HepG2 (cell line): ENCODE measurements around the gene GAL3ST1. TPM values are rescaled to one million over a fixed set of nuclear protein-coding genes. Genes with fewer than 3 reads are reported as not detected.

ENCODE experiments used
- ATF1 ChIP-seq: IDR thresholded peaks from 2 replicates; pipeline ENCODE4 v1.6.1; 2016; ENCODE audit warnings: mild to moderate bottlenecking, control low read depth
- ELF3 ChIP-seq: IDR thresholded peaks from 2 replicates; pipeline ENCODE4 v1.6.1; 2016; ENCODE audit warnings: missing genetic modification reagents, missing compliant biosample characterization
- HOXD1 ChIP-seq: sonication (generic); formaldehyde crosslinking; IDR thresholded peaks from 2 replicates; pipeline ENCODE4 v1.5.0; 2020; ENCODE audit warnings: missing genetic modification reagents
- KDM6A ChIP-seq: IDR thresholded peaks from 2 replicates; pipeline ENCODE4 v1.6.1; 2016; ENCODE audit warnings: low read depth
- NCOA5 ChIP-seq: sonication (generic); formaldehyde crosslinking; IDR thresholded peaks from 2 replicates; pipeline ENCODE4 v1.4.0; 2020; ENCODE audit warnings: missing genetic modification reagents
- RXRA ChIP-seq: sonication (generic); formaldehyde crosslinking; IDR thresholded peaks from 2 replicates; pipeline ENCODE4 v1.5.1; 2020; ENCODE audit warnings: missing genetic modification reagents
- TEAD3 ChIP-seq: optimal IDR thresholded peaks from 2 replicates; pipeline ENCODE3; 2016; ENCODE audit warnings: borderline replicate concordance
- TGIF2 ChIP-seq: IDR thresholded peaks from 2 replicates; pipeline ENCODE4 v1.6.1; 2016; ENCODE audit warnings: control low read depth, missing compliant biosample characterization
- ZMYM4 ChIP-seq: sonication (generic); formaldehyde crosslinking; IDR thresholded peaks from 2 replicates; pipeline ENCODE4 v1.8.1; 2023; ENCODE audit warnings: mild to moderate bottlenecking, missing genetic modification reagents
- ZNF10 ChIP-seq: sonication (generic); formaldehyde crosslinking; IDR thresholded peaks from 2 replicates; pipeline ENCODE4 v1.4.0; 2020; ENCODE audit warnings: mild to moderate bottlenecking, low read depth, missing genetic modification reagents, borderline replicate concordance
- ZNF296 ChIP-seq: sonication (generic); formaldehyde crosslinking; conservative IDR thresholded peaks from 2 replicates; pipeline ENCODE4 v1.5.0; 2020; ENCODE audit warnings: mild to moderate bottlenecking, missing genetic modification reagents
- ZNF564 ChIP-seq: sonication (generic); formaldehyde crosslinking; IDR thresholded peaks from 2 replicates; pipeline ENCODE4 v1.8.1; 2023; ENCODE audit warnings: mild to moderate bottlenecking, missing genetic modification reagents
- ZNF572 ChIP-seq: sonication (generic); formaldehyde crosslinking; IDR thresholded peaks from 2 replicates; pipeline ENCODE4 v1.5.1; 2020; ENCODE audit warnings: mild to moderate bottlenecking, missing genetic modification reagents
- ZNF644 ChIP-seq: IDR thresholded peaks from 2 replicates; pipeline ENCODE4 v1.6.1; 2016; ENCODE audit warnings: low read depth
- polyA plus RNA-seq, 8 experiments: library from polyadenylated mRNA; depleted of rRNA in 3 of 8; stranded (reverse) in 7 of 8; unstranded in 1 of 8; fragments of >200 nt; fragmentation: Illumina TruSeq in 4 of 8; extraction: Trizol in 4 of 8; gene quantifications; 2 replicates each; pipeline versions ENCODE4 v1.2.1 to v1.2.3, GENCODE V29; 2011 to 2016; ENCODE audit warnings: low read depth in 4 of 8, missing spikeins in 1 of 8, mixed read lengths in 1 of 8; ENCODE audit not compliant: insufficient read depth in 1 of 8
- total RNA-seq, 5 experiments: library from RNA; depleted of rRNA; stranded (reverse); fragments of >200 nt; fragmentation: Illumina TruSeq; extraction: Trizol; gene quantifications; 2 replicates each; pipeline ENCODE4 v1.2.3, GENCODE V29; 2016; ENCODE audit warnings: low read depth in 1 of 5
- TF ChIP-seq, protein P1 (sequence below): sonication (generic); formaldehyde crosslinking; IDR thresholded peaks from 2 replicates; pipeline ENCODE4 v1.5.0; 2020; ENCODE audit warnings: missing genetic modification reagents
- TF ChIP-seq, protein P2 (sequence below): IDR thresholded peaks from 2 replicates; pipeline ENCODE4 v1.6.1; 2016; ENCODE audit warnings: mild to moderate bottlenecking
- TF ChIP-seq, protein P3 (sequence below), 2 experiments: IDR thresholded peaks; 2 replicates each; pipeline ENCODE4 v1.6.1; 2011 to 2012; ENCODE audit warnings: low read length in 2 of 2, borderline replicate concordance in 1 of 2, low read depth in 1 of 2, mild to moderate bottlenecking in 1 of 2, moderate library complexity in 1 of 2
- TF ChIP-seq, protein P4 (sequence below): sonication (generic); formaldehyde crosslinking; IDR thresholded peaks from 2 replicates; pipeline ENCODE4 v1.4.0; 2020; ENCODE audit warnings: missing genetic modification reagents, borderline replicate concordance
- TF ChIP-seq, protein P5 (sequence below), 2 experiments: sonication (generic) in 1 of 2; formaldehyde crosslinking in 1 of 2; IDR thresholded peaks; 2 replicates each; pipeline versions ENCODE4 v1.4.0 to v1.6.1; 2016 to 2020; ENCODE audit warnings: borderline replicate concordance in 1 of 2, low read depth in 1 of 2, mild to moderate bottlenecking in 1 of 2, missing genetic modification reagents in 1 of 2

Gene GAL3ST1
- total and polyA plus RNA-seq, 2 of the 13 experiments (the other 11 are each of a cell fraction or from before 2014, with no cell fraction given): 4.4 to 14.7 TPM

DNA sequence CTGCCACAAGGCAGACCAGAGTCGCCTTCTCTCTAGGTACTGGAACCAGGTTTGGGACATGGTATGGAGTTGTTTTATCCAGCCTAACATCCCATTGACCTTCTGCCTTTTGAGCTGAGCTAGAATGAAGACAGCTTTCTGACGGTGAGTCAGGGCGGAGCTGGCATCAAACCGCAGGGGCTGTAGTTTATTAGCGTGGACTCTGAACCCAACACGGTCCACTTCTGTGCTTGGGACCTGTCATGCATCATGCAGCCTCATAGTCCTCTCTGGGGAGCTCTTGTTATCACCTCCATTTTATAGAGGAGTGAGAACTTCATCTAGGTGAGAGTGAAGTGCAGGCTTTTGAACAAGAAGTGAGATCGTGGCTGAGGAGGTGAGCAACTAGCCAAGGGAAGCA lies 8.3 kb downstream of the GAL3ST1 start (continued):
- TF ChIP-seq HOXD1 (no peak), TEAD3 (peak; percentile 39), ZNF10 (CRISPR knock-in tag) (no peak), KDM6A (0 out of 2 replicates have a peak, but pooled peaks have one; percentile 37), NCOA5 (no peak), ATF1 (no peak), ZNF572 (CRISPR knock-in tag) (no peak), ZNF296 (no peak), ZNF644 (CRISPR knock-in tag) (0 out of 2 replicates have a peak, but pooled peaks have one; percentile 36), ELF3 (CRISPR knock-in tag) (peak; percentile 46; the same call in 1 of the 2 replicates), RXRA (CRISPR knock-in tag) (no peak), ZNF564 (CRISPR knock-in tag) (no peak), TGIF2 (CRISPR knock-in tag) (no peak), ZMYM4 (no peak)
- TF ChIP-seq, protein P1, sequence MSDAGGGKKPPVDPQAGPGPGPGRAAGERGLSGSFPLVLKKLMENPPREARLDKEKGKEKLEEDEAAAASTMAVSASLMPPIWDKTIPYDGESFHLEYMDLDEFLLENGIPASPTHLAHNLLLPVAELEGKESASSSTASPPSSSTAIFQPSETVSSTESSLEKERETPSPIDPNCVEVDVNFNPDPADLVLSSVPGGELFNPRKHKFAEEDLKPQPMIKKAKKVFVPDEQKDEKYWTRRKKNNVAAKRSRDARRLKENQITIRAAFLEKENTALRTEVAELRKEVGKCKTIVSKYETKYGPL (CRISPR knock-in tag): no peak
- TF ChIP-seq, protein P2, sequence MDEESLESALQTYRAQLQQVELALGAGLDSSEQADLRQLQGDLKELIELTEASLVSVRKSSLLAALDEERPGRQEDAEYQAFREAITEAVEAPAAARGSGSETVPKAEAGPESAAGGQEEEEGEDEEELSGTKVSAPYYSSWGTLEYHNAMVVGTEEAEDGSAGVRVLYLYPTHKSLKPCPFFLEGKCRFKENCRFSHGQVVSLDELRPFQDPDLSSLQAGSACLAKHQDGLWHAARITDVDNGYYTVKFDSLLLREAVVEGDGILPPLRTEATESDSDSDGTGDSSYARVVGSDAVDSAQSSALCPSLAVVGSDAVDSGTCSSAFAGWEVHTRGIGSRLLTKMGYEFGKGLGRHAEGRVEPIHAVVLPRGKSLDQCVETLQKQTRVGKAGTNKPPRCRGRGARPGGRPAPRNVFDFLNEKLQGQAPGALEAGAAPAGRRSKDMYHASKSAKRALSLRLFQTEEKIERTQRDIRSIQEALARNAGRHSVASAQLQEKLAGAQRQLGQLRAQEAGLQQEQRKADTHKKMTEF: no peak
- TF ChIP-seq, protein P3, sequence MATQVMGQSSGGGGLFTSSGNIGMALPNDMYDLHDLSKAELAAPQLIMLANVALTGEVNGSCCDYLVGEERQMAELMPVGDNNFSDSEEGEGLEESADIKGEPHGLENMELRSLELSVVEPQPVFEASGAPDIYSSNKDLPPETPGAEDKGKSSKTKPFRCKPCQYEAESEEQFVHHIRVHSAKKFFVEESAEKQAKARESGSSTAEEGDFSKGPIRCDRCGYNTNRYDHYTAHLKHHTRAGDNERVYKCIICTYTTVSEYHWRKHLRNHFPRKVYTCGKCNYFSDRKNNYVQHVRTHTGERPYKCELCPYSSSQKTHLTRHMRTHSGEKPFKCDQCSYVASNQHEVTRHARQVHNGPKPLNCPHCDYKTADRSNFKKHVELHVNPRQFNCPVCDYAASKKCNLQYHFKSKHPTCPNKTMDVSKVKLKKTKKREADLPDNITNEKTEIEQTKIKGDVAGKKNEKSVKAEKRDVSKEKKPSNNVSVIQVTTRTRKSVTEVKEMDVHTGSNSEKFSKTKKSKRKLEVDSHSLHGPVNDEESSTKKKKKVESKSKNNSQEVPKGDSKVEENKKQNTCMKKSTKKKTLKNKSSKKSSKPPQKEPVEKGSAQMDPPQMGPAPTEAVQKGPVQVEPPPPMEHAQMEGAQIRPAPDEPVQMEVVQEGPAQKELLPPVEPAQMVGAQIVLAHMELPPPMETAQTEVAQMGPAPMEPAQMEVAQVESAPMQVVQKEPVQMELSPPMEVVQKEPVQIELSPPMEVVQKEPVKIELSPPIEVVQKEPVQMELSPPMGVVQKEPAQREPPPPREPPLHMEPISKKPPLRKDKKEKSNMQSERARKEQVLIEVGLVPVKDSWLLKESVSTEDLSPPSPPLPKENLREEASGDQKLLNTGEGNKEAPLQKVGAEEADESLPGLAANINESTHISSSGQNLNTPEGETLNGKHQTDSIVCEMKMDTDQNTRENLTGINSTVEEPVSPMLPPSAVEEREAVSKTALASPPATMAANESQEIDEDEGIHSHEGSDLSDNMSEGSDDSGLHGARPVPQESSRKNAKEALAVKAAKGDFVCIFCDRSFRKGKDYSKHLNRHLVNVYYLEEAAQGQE (IDR thresholded peaks at IDR 0.05; ENCODE audit: borderline replicate concordance in 1 of 2, low read depth in 1 of 2, low read length in 2 of 2): no peak
- TF ChIP-seq, protein P4, sequence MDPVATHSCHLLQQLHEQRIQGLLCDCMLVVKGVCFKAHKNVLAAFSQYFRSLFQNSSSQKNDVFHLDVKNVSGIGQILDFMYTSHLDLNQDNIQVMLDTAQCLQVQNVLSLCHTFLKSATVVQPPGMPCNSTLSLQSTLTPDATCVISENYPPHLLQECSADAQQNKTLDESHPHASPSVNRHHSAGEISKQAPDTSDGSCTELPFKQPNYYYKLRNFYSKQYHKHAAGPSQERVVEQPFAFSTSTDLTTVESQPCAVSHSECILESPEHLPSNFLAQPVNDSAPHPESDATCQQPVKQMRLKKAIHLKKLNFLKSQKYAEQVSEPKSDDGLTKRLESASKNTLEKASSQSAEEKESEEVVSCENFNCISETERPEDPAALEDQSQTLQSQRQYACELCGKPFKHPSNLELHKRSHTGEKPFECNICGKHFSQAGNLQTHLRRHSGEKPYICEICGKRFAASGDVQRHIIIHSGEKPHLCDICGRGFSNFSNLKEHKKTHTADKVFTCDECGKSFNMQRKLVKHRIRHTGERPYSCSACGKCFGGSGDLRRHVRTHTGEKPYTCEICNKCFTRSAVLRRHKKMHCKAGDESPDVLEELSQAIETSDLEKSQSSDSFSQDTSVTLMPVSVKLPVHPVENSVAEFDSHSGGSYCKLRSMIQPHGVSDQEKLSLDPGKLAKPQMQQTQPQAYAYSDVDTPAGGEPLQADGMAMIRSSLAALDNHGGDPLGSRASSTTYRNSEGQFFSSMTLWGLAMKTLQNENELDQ (CRISPR knock-in tag): no peak
- TF ChIP-seq, protein P5, sequence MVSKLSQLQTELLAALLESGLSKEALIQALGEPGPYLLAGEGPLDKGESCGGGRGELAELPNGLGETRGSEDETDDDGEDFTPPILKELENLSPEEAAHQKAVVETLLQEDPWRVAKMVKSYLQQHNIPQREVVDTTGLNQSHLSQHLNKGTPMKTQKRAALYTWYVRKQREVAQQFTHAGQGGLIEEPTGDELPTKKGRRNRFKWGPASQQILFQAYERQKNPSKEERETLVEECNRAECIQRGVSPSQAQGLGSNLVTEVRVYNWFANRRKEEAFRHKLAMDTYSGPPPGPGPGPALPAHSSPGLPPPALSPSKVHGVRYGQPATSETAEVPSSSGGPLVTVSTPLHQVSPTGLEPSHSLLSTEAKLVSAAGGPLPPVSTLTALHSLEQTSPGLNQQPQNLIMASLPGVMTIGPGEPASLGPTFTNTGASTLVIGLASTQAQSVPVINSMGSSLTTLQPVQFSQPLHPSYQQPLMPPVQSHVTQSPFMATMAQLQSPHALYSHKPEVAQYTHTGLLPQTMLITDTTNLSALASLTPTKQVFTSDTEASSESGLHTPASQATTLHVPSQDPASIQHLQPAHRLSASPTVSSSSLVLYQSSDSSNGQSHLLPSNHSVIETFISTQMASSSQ (IDR thresholded peaks at IDR 0.05; ENCODE audit: low read depth): 0 out of 2 replicates have a peak, but pooled peaks have one; percentile 32
- TF ChIP-seq, protein P5 (CRISPR knock-in tag; IDR thresholded peaks at IDR 0.05; ENCODE audit: borderline replicate concordance): no peak
